ENCODE data around the gene GAL.

Gene GAL

GRCh38 chr11:68651208-68651984 lies 32.9 kb upstream of the GAL start:
- Histone ChIP-seq H3K4me1 (ENCODE audit: low read length) (peaks cover 12% of the 10 kb centered on the region), H3K4me2 (ENCODE audit: low read length) (no peak overlapping the region), H3K9me3 (ENCODE audit: insufficient read depth, low read length) (peaks cover 18% of the 10 kb centered on the region), H3K9ac (ENCODE audit: low read length) (no peak overlapping the region), H3K4me3 (ENCODE audit: low read length) (no peak overlapping the region), H4K20me1 (ENCODE audit: insufficient read depth, low read length) (no peaks in the 10 kb centered on the region), H2AFZ (ENCODE audit: low read depth, low read length) (no peak overlapping the region), H3K27ac (ENCODE audit: low read length) (no peak overlapping the region), H3K36me3 (replicated peaks; ENCODE audit: low read depth, low read length) (no peaks in the 10 kb centered on the region), H3K27me3 (ENCODE audit: low read depth, low read length) (peaks cover 21% of the 10 kb centered on the region; the same call in 1 of the 2 replicates), H3K79me2 (ENCODE audit: low read length) (no peaks in the 10 kb centered on the region)
- TF ChIP-seq EZH2phosphoT487 (IDR thresholded peaks at IDR 0.05; ENCODE audit: low read depth) = no peak
- TF ChIP-seq, protein P1, sequence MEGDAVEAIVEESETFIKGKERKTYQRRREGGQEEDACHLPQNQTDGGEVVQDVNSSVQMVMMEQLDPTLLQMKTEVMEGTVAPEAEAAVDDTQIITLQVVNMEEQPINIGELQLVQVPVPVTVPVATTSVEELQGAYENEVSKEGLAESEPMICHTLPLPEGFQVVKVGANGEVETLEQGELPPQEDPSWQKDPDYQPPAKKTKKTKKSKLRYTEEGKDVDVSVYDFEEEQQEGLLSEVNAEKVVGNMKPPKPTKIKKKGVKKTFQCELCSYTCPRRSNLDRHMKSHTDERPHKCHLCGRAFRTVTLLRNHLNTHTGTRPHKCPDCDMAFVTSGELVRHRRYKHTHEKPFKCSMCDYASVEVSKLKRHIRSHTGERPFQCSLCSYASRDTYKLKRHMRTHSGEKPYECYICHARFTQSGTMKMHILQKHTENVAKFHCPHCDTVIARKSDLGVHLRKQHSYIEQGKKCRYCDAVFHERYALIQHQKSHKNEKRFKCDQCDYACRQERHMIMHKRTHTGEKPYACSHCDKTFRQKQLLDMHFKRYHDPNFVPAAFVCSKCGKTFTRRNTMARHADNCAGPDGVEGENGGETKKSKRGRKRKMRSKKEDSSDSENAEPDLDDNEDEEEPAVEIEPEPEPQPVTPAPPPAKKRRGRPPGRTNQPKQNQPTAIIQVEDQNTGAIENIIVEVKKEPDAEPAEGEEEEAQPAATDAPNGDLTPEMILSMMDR (IDR thresholded peaks at IDR 0.05; ENCODE audit: low read depth, low read length) = no peak

- Histone ChIP-seq H3K4me3 (ENCODE audit: low read length) (no peak overlapping the region), H3K9ac (ENCODE audit: low read length) (no peak overlapping the region), H3K36me3 (replicated peaks; ENCODE audit: low read depth, low read length) (no peaks in the 10 kb centered on the region), H3K27me3 (ENCODE audit: low read depth, low read length) (peaks cover 14% of the 10 kb centered on the region; the same call in 1 of the 2 replicates), H3K4me2 (ENCODE audit: low read length) (peak overlapping the region; percentile 48), H3K9me3 (ENCODE audit: insufficient read depth, low read length) (peaks cover 12% of the 10 kb centered on the region), H2AFZ (ENCODE audit: low read depth, low read length) (no peak overlapping the region; the same call in 1 of the 2 replicates), H3K79me2 (ENCODE audit: low read length) (no peaks in the 10 kb centered on the region), H3K27ac (ENCODE audit: low read length) (no peak overlapping the region), H3K4me1 (ENCODE audit: low read length) (peaks cover 12% of the 10 kb centered on the region), H4K20me1 (ENCODE audit: insufficient read depth, low read length) (no peaks in the 10 kb centered on the region)
- TF ChIP-seq, protein P1 (IDR thresholded peaks at IDR 0.05; ENCODE audit: low read depth, low read length) = no peak
- no peak for TF ChIP-seq EZH2phosphoT487 (IDR thresholded peaks at IDR 0.05; ENCODE audit: low read depth)
Observed at GRCh38 chr11:68651985-68652682, 32.2 kb upstream of the GAL start.

DNA sequence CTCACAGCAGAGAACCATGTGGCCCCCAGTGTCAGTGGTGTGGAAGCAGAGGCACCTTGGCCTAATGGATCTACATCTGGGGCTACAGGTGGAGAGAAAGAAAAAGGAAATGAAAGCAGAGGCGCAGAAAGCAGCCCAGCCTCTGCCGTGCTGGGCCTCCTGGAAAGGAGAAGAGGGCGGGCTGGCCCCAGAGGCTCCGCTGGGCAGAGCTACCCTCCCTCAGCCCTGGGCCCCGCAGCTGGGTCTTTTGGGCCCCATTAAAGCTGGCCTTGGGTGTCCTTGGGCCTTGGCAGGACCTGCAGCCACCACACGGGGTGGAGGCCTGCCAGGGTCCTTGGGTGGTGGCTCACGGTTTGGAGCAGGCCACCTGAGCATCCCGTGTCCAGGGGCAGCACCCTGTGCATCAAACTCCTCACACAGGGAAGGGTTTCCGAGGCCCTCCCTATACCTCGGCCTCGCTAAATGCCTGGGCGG lies 31.6 kb upstream of the GAL start:
- H3K79me2 ChIP-seq (ENCODE audit: low read length) = no peaks in the 10 kb centered on the region
- peaks cover 6% of the 10 kb centered on the region; the same call in 1 of the 2 replicates for H3K9me3 ChIP-seq (ENCODE audit: insufficient read depth, low read length)
- no peak overlapping the region for H3K9ac ChIP-seq (ENCODE audit: low read length)
- peaks cover 12% of the 10 kb centered on the region for H3K4me1 ChIP-seq (ENCODE audit: low read length)
- TF ChIP-seq, protein P1 (IDR thresholded peaks at IDR 0.05; ENCODE audit: low read depth, low read length) = no peak
- no peak for TF ChIP-seq EZH2phosphoT487 (IDR thresholded peaks at IDR 0.05; ENCODE audit: low read depth)
- peaks cover 8% of the 10 kb centered on the region; the same call in 1 of the 2 replicates for H3K27me3 ChIP-seq (ENCODE audit: low read depth, low read length)
- no peaks in the 10 kb centered on the region for H3K36me3 ChIP-seq (replicated peaks; ENCODE audit: low read depth, low read length)
- H3K27ac ChIP-seq (ENCODE audit: low read length) = no peak overlapping the region
- H3K4me3 ChIP-seq (ENCODE audit: low read length) = no peak overlapping the region
- H2AFZ ChIP-seq (ENCODE audit: low read depth, low read length) = peak overlapping the region; percentile 5; the same call in 1 of the 2 replicates
- no peaks in the 10 kb centered on the region for H4K20me1 ChIP-seq (ENCODE audit: insufficient read depth, low read length)
- peak overlapping the region; percentile 48 for H3K4me2 ChIP-seq (ENCODE audit: low read length)
